H9 (cell line): Measurements from ENCODE around the gene ZNF304. TPM values are rescaled to one million over a fixed set of nuclear protein-coding genes. Genes with fewer than 3 reads are reported as not detected.

Experiments used
- DNase-seq: peaks from one replicate; pipeline ENCODE4 v3.0.0-alpha.2; 2017
- H2AFZ ChIP-seq: one replicate; pipeline ENCODE4 v1.6.1; 2013; ENCODE audit warnings: mild to moderate bottlenecking, low read length, control low read depth, moderate library complexity
- H2AK5ac ChIP-seq: 2 replicates; pipeline ENCODE4 v1.6.1; 2013; ENCODE audit warnings: low read length, control low read depth, mixed read lengths; ENCODE audit not compliant: insufficient read length
- H2BK120ac ChIP-seq: one replicate; pipeline ENCODE4 v1.6.1; 2013; ENCODE audit warnings: low read depth, mild to moderate bottlenecking, low read length, control low read depth, inconsistent platforms; ENCODE audit not compliant: poor library complexity, severe bottlenecking
- H2BK12ac ChIP-seq: 2 replicates; pipeline ENCODE4 v1.6.1; 2013; ENCODE audit warnings: low read length, control low read depth, mixed read lengths, low read depth; ENCODE audit not compliant: insufficient read length
- H2BK15ac ChIP-seq: 2 replicates; pipeline ENCODE4 v1.6.1; 2013; ENCODE audit warnings: low read depth, low read length, control low read depth
- H2BK20ac ChIP-seq: one replicate; pipeline ENCODE4 v1.6.1; 2013; ENCODE audit warnings: low read depth, mild to moderate bottlenecking, low read length, control low read depth, inconsistent platforms; ENCODE audit not compliant: poor library complexity, severe bottlenecking
- H2BK5ac ChIP-seq: 2 replicates; pipeline ENCODE4 v1.6.1; 2013; ENCODE audit warnings: low read length, control low read depth, mixed read lengths; ENCODE audit not compliant: insufficient read length
- H3K14ac ChIP-seq: 2 replicates; pipeline ENCODE4 v1.6.1; 2013; ENCODE audit warnings: low read length, control low read depth; ENCODE audit not compliant: insufficient read depth
- H3K18ac ChIP-seq: 2 replicates; pipeline ENCODE4 v1.6.1; 2013; ENCODE audit warnings: low read depth, mild to moderate bottlenecking, mixed read lengths, low read length, control low read depth; ENCODE audit not compliant: insufficient read length
- H3K23ac ChIP-seq: 2 replicates; pipeline ENCODE4 v1.6.1; 2013; ENCODE audit warnings: low read length, control low read depth, mixed read lengths, low read depth; ENCODE audit not compliant: insufficient read length
- H3K23me2 ChIP-seq: 2 replicates; pipeline ENCODE4 v1.6.1; 2013; ENCODE audit warnings: low read depth, mild to moderate bottlenecking, mixed read lengths, low read length, control low read depth; ENCODE audit not compliant: insufficient read length, poor library complexity, severe bottlenecking
- H3K27ac ChIP-seq: 2 replicates; pipeline ENCODE4 v1.5.1; 2013; ENCODE audit warnings: low read length, control low read depth, mixed read lengths, low read depth; ENCODE audit not compliant: insufficient read length
- H3K27me3 ChIP-seq: 2 replicates; pipeline ENCODE4 v1.6.1; 2013; ENCODE audit warnings: low read length, control low read depth, inconsistent platforms; ENCODE audit not compliant: insufficient read depth
- H3K4ac ChIP-seq: 2 replicates; pipeline ENCODE4 v1.6.1; 2013; ENCODE audit warnings: low read depth, mild to moderate bottlenecking, control low read depth, inconsistent platforms, low read length, moderate library complexity
- H3K4me1 ChIP-seq: 2 replicates; pipeline ENCODE4 v1.6.1; 2013; ENCODE audit warnings: low read length, control low read depth, inconsistent platforms; ENCODE audit not compliant: insufficient read depth
- H3K4me2 ChIP-seq: 2 replicates; pipeline ENCODE4 v1.6.1; 2013; ENCODE audit warnings: low read length, control low read depth, mixed read lengths; ENCODE audit not compliant: insufficient read length, insufficient read depth
- H3K56ac ChIP-seq: 2 replicates; pipeline ENCODE4 v1.6.1; 2013; ENCODE audit warnings: low read depth, mild to moderate bottlenecking, mixed read lengths, low read length, control low read depth; ENCODE audit not compliant: insufficient read length
- H3K79me1 ChIP-seq: 2 replicates; pipeline ENCODE4 v1.6.1; 2013; ENCODE audit warnings: low read depth, mild to moderate bottlenecking, moderate library complexity, low read length, control low read depth, inconsistent platforms; ENCODE audit not compliant: insufficient read depth, poor library complexity, severe bottlenecking
- H3K79me2 ChIP-seq: 2 replicates; pipeline ENCODE4 v1.6.1; 2013; ENCODE audit warnings: low read length, control low read depth, inconsistent platforms; ENCODE audit not compliant: insufficient read depth
- H3K9ac ChIP-seq: 2 replicates; pipeline ENCODE4 v1.6.1; 2013; ENCODE audit warnings: low read length, control low read depth, mixed read lengths; ENCODE audit not compliant: insufficient read length; ENCODE audit errors: extremely low read depth
- H3K9me3 ChIP-seq: one replicate; pipeline ENCODE4 v1.6.1; 2013; ENCODE audit warnings: low read depth, low read length, inconsistent platforms; ENCODE audit not compliant: control insufficient read depth
- H3T11ph ChIP-seq: one replicate; pipeline ENCODE4 v1.6.1; 2013; ENCODE audit warnings: mild to moderate bottlenecking, low read length, control low read depth, inconsistent platforms
- H4K20me1 ChIP-seq: one replicate; pipeline ENCODE4 v1.6.1; 2013; ENCODE audit not compliant: control insufficient read depth, insufficient read length, insufficient read depth
- H4K5ac ChIP-seq: 2 replicates; pipeline ENCODE4 v1.6.1; 2013; ENCODE audit warnings: low read depth, mild to moderate bottlenecking, mixed read lengths, low read length, control low read depth; ENCODE audit not compliant: insufficient read length
- H4K8ac ChIP-seq: replicated peaks from 2 replicates; pipeline ENCODE4 v1.6.1; 2013; ENCODE audit warnings: low read length, control low read depth, mixed read lengths, low read depth; ENCODE audit not compliant: insufficient read length
- H4K91ac ChIP-seq: 2 replicates; pipeline ENCODE4 v1.6.1; 2013; ENCODE audit warnings: low read depth, mild to moderate bottlenecking, moderate library complexity, mixed read lengths, low read length, control low read depth; ENCODE audit not compliant: insufficient read length
- H3K27ac Mint-ChIP-seq, 3 experiments: 2 replicates in 2 of 3; 3 replicates in 1 of 3; pipeline ENCODE4 v1.8.0; 2020 to 2021; ENCODE audit warnings: mixed read lengths in 3 of 3, mild to moderate bottlenecking in 1 of 3, moderate library complexity in 1 of 3
- H3K27me3 Mint-ChIP-seq: 2 replicates; pipeline ENCODE4 v1.8.0; 2021; ENCODE audit warnings: low read depth, mild to moderate bottlenecking, moderate library complexity, mixed read lengths
- H3K36me3 Mint-ChIP-seq, 3 experiments: 2 replicates in 2 of 3; 3 replicates in 1 of 3; pipeline ENCODE4 v1.8.0; 2020 to 2021; ENCODE audit warnings: low read depth in 3 of 3, mixed read lengths in 3 of 3; ENCODE audit not compliant: insufficient read depth in 1 of 3
- H3K4me1 Mint-ChIP-seq, 2 experiments: 2 replicates each; pipeline ENCODE4 v1.8.0; 2020; ENCODE audit warnings: mixed read lengths in 2 of 2
- H3K4me3 Mint-ChIP-seq, 2 experiments: 2 replicates in 1 of 2; 3 replicates in 1 of 2; pipeline ENCODE4 v1.8.0; 2020 to 2021; ENCODE audit warnings: mild to moderate bottlenecking in 2 of 2, mixed read lengths in 2 of 2, moderate library complexity in 1 of 2
- H3K9me3 Mint-ChIP-seq, 2 experiments: 2 replicates in 1 of 2; 3 replicates in 1 of 2; pipeline ENCODE4 v1.8.0; 2020; ENCODE audit warnings: mild to moderate bottlenecking in 2 of 2, mixed read lengths in 2 of 2, moderate library complexity in 1 of 2
- CTCF ChIP-seq: fragments of 200-600 bp; sonication (generic); conservative IDR thresholded peaks from 3 replicates; pipeline ENCODE4 v1.8.0; 2021; ENCODE audit warnings: antibody characterized with exemption, mild to moderate bottlenecking
- WGBS: extraction: QIAGEN DNeasy Blood & Tissue Kit; methylation state at CpG from one replicate; pipeline ENCODE4 v1.1.7; 2013; ENCODE audit warnings: missing lambda C conversion rate, low lambda C conversion rate, mixed read lengths; ENCODE audit not compliant: insufficient read length; ENCODE audit errors: extremely low coverage; 5-methylcytosine and 5-hydroxymethylcytosine counted together
- total RNA-seq: library from RNA; stranded (reverse); gene quantifications from 2 replicates; pipeline ENCODE4 v1.2.1, GENCODE V29; 2021

The ZNF304 gene
- total RNA-seq, 1 experiment from 2014 or later, result 13.5 TPM

- no peak for DNase-seq
- no peak overlapping the region for H3K4me3 Mint-ChIP-seq
- Histone ChIP-seq H3K4me1 (no peaks in the 10 kb centered on the region), H3K14ac (no peak overlapping the region), H4K5ac (no peak overlapping the region), H3K79me2 (no peaks in the 10 kb centered on the region), H3K9ac (no peak overlapping the region), H3K27me3 (no peaks in the 10 kb centered on the region), H3K27ac (no peak overlapping the region), H2BK15ac (no peak overlapping the region), H2BK12ac (no peak overlapping the region), H3T11ph (no peak overlapping the region), H2AFZ (no peak overlapping the region), H2BK120ac (no peak overlapping the region), H2BK5ac (no peak overlapping the region), H3K9me3 (no peaks in the 10 kb centered on the region), H4K20me1 (no peaks in the 10 kb centered on the region), H2BK20ac (no peak overlapping the region), H4K91ac (no peak overlapping the region), H4K8ac (no peak overlapping the region), H3K23ac (no peak overlapping the region), H3K23me2 (no peaks in the 10 kb centered on the region), H3K79me1 (no peaks in the 10 kb centered on the region), H3K18ac (no peak overlapping the region), H3K4me2 (no peak overlapping the region), H3K56ac (no peak overlapping the region), H2AK5ac (no peak overlapping the region), H3K4ac (no peak overlapping the region)
- no peaks in the 10 kb centered on the region for H3K36me3 Mint-ChIP-seq
- WGBS, result no CpG with 5 or more reads among the region's 6 CpGs
- no peaks in the 10 kb centered on the region for H3K9me3 Mint-ChIP-seq
- peaks cover 24% of the 10 kb centered on the region for H3K27me3 Mint-ChIP-seq
- no peak for TF ChIP-seq CTCF
- no peaks in the 10 kb centered on the region; a peak in 1 of 4 replicates for H3K4me1 Mint-ChIP-seq
- H3K27ac Mint-ChIP-seq, result no peak overlapping the region
Observed at GRCh38 chr19:57342582-57342981, 8.5 kb upstream of the ZNF304 start.
